ENCODE results near the gene FCHSD2. TPM values are rescaled to one million over a fixed set of nuclear protein-coding genes. Genes with fewer than 3 reads are reported as not detected.

FCHSD2 gene
- total and polyA plus RNA-seq, 2 of the 13 experiments (the other 11 are each of a cell fraction or from before 2014, with no cell fraction given): 20.5 to 24.8 TPM

DNA sequence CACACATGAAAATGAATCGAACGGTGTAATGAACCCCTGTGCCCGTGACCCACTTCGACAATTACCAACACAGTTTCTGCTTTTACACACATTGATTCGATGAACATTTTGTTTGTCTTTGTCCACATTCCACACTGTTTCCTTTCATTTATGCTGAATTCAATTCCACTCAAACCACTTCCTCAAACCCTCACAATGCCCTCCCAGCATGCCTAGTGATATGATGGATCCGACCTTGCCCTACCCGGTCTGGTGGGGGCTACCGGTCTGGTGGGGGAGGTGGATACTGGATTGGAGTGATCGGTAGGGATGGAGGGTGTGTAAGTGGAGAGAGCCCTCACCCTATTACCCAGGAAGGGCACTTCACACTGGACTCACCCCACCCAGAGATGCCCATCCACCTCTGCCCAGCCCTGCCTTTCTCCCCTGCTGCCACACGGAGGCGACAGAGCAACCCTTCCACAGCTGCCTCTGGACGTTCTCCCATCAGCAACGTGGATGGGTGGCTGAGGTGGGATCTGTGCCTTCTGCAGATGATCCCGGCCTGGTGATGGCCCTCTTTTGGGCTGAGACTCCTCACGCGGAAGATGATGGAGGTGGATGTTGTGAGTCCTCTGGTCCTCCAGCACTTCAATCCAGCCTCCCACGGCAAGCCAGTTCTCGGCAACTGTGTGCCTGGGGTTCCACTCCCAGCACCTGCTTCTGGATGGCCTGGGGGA, 43.0 kb upstream of the FCHSD2 start:
- no peak overlapping the region for H2AFZ ChIP-seq (ENCODE audit: low read length)
- peaks cover 0 to 22% of the 10 kb centered on the region in 2 experiments; a peak in 2 of 5 replicates for H3K27me3 ChIP-seq (ENCODE audit: control insufficient read depth in 1 of 2, insufficient read depth in 2 of 2, low read length in 2 of 2)
- DNase-seq (ENCODE audit: low spot score): peak; percentile 52
- no TSS peak for BruUV-seq (replicated peaks)
- no peaks in the 10 kb centered on the region for H3K36me3 ChIP-seq (replicated peaks in 1 of 2; ENCODE audit: control insufficient read depth in 1 of 2, insufficient read depth in 2 of 2, low read length in 2 of 2)
- ChIA-PET CTCF (ENCODE audit: low intra/inter-chr PET ratio, low total read pairs) (interaction anchor here (1.3 to 3.5 kb wide), 4 partner anchors 33 to 105 kb away, joined by 5 to 39 read pairs (median 17); partner anchors contain the start of gene P2RY2), POLR2A (no interaction called here)
- H3K79me2 ChIP-seq (ENCODE audit: insufficient read depth, low read length): no peaks in the 10 kb centered on the region
- FAIRE-seq: peak; percentile 81
- H4K20me1 ChIP-seq (ENCODE audit: insufficient read depth, low read length): no peaks in the 10 kb centered on the region
- H3K4me2 ChIP-seq (ENCODE audit: low read depth, low read length): no peak overlapping the region
- in situ Hi-C loops (cut with HindIII; ENCODE audit: extremely low pct_ligation_motif_present, low pct_unique_long_range_greater_than_20kb) (loop anchor here (5.0 kb wide), 2 partner anchors 52 to 102 kb away; no protein-coding TSS in a partner anchor), intact Hi-C loops (cut with micrococcal nuclease; ENCODE audit: unreplicated experiment) (loop anchor here (1.0 kb wide), 2 partner anchors 57 to 104 kb away; no protein-coding TSS in a partner anchor)
- H3K9me3 ChIP-seq (ENCODE audit: low read length): no peaks in the 10 kb centered on the region
- ATAC-seq: peak; percentile 88
- H3K4me1 ChIP-seq (ENCODE audit: insufficient read depth, low read length): peaks cover 28% of the 10 kb centered on the region
- H3K9ac ChIP-seq (ENCODE audit: insufficient read depth, low read depth, low read length): no peak overlapping the region
- 28% methylated on average over 15 of the region's 18 CpGs for WGBS (ENCODE audit: low lambda C conversion rate)
- H3K4me3 ChIP-seq (replicated peaks in 1 of 3; ENCODE audit: insufficient read depth in 1 of 3, low read depth in 2 of 3, low read length in 3 of 3): no peak overlapping the region
- H3K27ac ChIP-seq (ENCODE audit: extremely low read length, insufficient read depth, low read length): no peak overlapping the region
- TF ChIP-seq MBNL3 (CRISPR knock-in tag; conservative IDR thresholded peaks at IDR 0.05): no peak
- no peak for TF ChIP-seq SP5 (CRISPR knock-in tag; IDR thresholded peaks at IDR 0.05; ENCODE audit: borderline replicate concordance, low read depth)
- TF ChIP-seq, protein P1, sequence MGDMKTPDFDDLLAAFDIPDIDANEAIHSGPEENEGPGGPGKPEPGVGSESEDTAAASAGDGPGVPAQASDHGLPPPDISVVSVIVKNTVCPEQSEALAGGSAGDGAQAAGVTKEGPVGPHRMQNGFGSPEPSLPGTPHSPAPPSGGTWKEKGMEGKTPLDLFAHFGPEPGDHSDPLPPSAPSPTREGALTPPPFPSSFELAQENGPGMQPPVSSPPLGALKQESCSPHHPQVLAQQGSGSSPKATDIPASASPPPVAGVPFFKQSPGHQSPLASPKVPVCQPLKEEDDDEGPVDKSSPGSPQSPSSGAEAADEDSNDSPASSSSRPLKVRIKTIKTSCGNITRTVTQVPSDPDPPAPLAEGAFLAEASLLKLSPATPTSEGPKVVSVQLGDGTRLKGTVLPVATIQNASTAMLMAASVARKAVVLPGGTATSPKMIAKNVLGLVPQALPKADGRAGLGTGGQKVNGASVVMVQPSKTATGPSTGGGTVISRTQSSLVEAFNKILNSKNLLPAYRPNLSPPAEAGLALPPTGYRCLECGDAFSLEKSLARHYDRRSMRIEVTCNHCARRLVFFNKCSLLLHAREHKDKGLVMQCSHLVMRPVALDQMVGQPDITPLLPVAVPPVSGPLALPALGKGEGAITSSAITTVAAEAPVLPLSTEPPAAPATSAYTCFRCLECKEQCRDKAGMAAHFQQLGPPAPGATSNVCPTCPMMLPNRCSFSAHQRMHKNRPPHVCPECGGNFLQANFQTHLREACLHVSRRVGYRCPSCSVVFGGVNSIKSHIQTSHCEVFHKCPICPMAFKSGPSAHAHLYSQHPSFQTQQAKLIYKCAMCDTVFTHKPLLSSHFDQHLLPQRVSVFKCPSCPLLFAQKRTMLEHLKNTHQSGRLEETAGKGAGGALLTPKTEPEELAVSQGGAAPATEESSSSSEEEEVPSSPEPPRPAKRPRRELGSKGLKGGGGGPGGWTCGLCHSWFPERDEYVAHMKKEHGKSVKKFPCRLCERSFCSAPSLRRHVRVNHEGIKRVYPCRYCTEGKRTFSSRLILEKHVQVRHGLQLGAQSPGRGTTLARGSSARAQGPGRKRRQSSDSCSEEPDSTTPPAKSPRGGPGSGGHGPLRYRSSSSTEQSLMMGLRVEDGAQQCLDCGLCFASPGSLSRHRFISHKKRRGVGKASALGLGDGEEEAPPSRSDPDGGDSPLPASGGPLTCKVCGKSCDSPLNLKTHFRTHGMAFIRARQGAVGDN (CRISPR knock-in tag; IDR thresholded peaks at IDR 0.05): peak; percentile 29
- peak; percentile 43; the same call in 1 of the 2 replicates for TF ChIP-seq SALL1 (CRISPR knock-in tag; IDR thresholded peaks at IDR 0.05)
- TF ChIP-seq, protein P2, sequence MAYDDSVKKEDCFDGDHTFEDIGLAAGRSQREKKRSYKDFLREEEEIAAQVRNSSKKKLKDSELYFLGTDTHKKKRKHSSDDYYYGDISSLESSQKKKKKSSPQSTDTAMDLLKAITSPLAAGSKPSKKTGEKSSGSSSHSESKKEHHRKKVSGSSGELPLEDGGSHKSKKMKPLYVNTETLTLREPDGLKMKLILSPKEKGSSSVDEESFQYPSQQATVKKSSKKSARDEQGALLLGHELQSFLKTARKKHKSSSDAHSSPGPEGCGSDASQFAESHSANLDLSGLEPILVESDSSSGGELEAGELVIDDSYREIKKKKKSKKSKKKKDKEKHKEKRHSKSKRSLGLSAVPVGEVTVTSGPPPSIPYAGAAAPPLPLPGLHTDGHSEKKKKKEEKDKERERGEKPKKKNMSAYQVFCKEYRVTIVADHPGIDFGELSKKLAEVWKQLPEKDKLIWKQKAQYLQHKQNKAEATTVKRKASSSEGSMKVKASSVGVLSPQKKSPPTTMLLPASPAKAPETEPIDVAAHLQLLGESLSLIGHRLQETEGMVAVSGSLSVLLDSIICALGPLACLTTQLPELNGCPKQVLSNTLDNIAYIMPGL (CRISPR knock-in tag; IDR thresholded peaks at IDR 0.05; ENCODE audit: borderline replicate concordance in 1 of 2, low read depth in 1 of 2): peak in 1 of 2 experiments; percentile 65; a peak in 2 of 4 replicates
- TF ChIP-seq CCAR2 (optimal IDR thresholded peaks at IDR 0.05; ENCODE audit: low read depth, low read length): no peak
- TF ChIP-seq, protein P3, sequence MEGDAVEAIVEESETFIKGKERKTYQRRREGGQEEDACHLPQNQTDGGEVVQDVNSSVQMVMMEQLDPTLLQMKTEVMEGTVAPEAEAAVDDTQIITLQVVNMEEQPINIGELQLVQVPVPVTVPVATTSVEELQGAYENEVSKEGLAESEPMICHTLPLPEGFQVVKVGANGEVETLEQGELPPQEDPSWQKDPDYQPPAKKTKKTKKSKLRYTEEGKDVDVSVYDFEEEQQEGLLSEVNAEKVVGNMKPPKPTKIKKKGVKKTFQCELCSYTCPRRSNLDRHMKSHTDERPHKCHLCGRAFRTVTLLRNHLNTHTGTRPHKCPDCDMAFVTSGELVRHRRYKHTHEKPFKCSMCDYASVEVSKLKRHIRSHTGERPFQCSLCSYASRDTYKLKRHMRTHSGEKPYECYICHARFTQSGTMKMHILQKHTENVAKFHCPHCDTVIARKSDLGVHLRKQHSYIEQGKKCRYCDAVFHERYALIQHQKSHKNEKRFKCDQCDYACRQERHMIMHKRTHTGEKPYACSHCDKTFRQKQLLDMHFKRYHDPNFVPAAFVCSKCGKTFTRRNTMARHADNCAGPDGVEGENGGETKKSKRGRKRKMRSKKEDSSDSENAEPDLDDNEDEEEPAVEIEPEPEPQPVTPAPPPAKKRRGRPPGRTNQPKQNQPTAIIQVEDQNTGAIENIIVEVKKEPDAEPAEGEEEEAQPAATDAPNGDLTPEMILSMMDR (CRISPR knock-in tag; IDR thresholded peaks at IDR 0.05): peak; percentile 96
- TF ChIP-seq LCORL (IDR thresholded peaks at IDR 0.05): no peak
- peak; percentile 16; the same call in 1 of the 2 replicates for TF ChIP-seq LCORL (CRISPR knock-in tag; IDR thresholded peaks at IDR 0.05)
- TF ChIP-seq, protein P4, sequence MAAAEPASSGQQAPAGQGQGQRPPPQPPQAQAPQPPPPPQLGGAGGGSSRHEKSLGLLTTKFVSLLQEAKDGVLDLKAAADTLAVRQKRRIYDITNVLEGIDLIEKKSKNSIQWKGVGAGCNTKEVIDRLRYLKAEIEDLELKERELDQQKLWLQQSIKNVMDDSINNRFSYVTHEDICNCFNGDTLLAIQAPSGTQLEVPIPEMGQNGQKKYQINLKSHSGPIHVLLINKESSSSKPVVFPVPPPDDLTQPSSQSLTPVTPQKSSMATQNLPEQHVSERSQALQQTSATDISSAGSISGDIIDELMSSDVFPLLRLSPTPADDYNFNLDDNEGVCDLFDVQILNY (CRISPR knock-in tag; conservative IDR thresholded peaks at IDR 0.05): 0 out of 2 replicates have a peak, but pooled peaks have one; percentile 31
- TF ChIP-seq RAD21 (CRISPR knock-in tag; IDR thresholded peaks at IDR 0.05): peak; percentile 87
- peak; percentile 60; the same call in 1 of the 2 replicates for TF ChIP-seq KDM2A (CRISPR knock-in tag; IDR thresholded peaks at IDR 0.05; ENCODE audit: borderline replicate concordance, low read depth)
- peak; percentile 55 for TF ChIP-seq XRCC5 (optimal IDR thresholded peaks at IDR 0.05; ENCODE audit: low read length)
- TF ChIP-seq ZBTB7B (CRISPR knock-in tag; IDR thresholded peaks at IDR 0.05): 0 out of 2 replicates have a peak, but pooled peaks have one; percentile 45
